HG03064 (cell line): ENCODE results near the gene PCSK2.

Experiments used
- ATAC-seq: cut with Tn5 transposase; IDR thresholded peaks from one replicate; pipeline ENCODE4 v1.9.1; 2021; ENCODE audit warnings: low read depth; ENCODE audit not compliant: unreplicated experiment

The PCSK2 gene

GRCh38 chr20:17248224-17248623 lies 21.4 kb downstream of the PCSK2 start:
- ATAC-seq = no peak

GRCh38 chr20:17262786-17263185 lies 35.9 kb downstream of the PCSK2 start:
- ATAC-seq = no peak

- no peak for ATAC-seq
These were observed 46.9 kb downstream of the PCSK2 start for GRCh38 chr20:17273717-17274116.

GRCh38 chr20:17276101-17276500 lies 49.3 kb downstream of the PCSK2 start:
- no peak for ATAC-seq

GRCh38 chr20:17281478-17281877 lies 54.6 kb downstream of the PCSK2 start:
- ATAC-seq = no peak

- no peak for ATAC-seq
These were observed 55.7 kb downstream of the PCSK2 start for GRCh38 chr20:17282501-17282900.

- ATAC-seq = no peak
These were observed 60.7 kb downstream of the PCSK2 start for GRCh38 chr20:17287503-17287902.

GRCh38 chr20:17287998-17288397 lies 61.2 kb downstream of the PCSK2 start:
- no peak for ATAC-seq

- ATAC-seq = no peak
These were observed 68.4 kb downstream of the PCSK2 start for GRCh38 chr20:17295151-17295726.

- no peak for ATAC-seq
These were observed 69.2 kb downstream of the PCSK2 start for GRCh38 chr20:17295991-17296390.

GRCh38 chr20:17298171-17298570 lies 71.3 kb downstream of the PCSK2 start:
- no peak for ATAC-seq

GRCh38 chr20:17298751-17299150 lies 71.9 kb downstream of the PCSK2 start:
- no peak for ATAC-seq

- no peak for ATAC-seq
These were observed 73.3 kb downstream of the PCSK2 start for GRCh38 chr20:17300113-17300512.

- ATAC-seq = no peak
These were observed 77.9 kb downstream of the PCSK2 start for GRCh38 chr20:17304774-17305173.

GRCh38 chr20:17306427-17306826 lies 79.6 kb downstream of the PCSK2 start:
- ATAC-seq = no peak

GRCh38 chr20:17314264-17314663 lies 87.4 kb downstream of the PCSK2 start:
- no peak for ATAC-seq

GRCh38 chr20:17315407-17316231 lies 88.8 kb downstream of the PCSK2 start:
- no peak for ATAC-seq

- ATAC-seq = no peak
These were observed 89.6 kb downstream of the PCSK2 start for GRCh38 chr20:17316316-17317038.

- no peak for ATAC-seq
These were observed 90.5 kb downstream of the PCSK2 start for GRCh38 chr20:17317341-17317740.

- ATAC-seq = no peak
These were observed 93.6 kb downstream of the PCSK2 start for GRCh38 chr20:17320456-17320855.

GRCh38 chr20:17326096-17326495 lies 99.3 kb downstream of the PCSK2 start:
- no peak for ATAC-seq
